ENCODE results near the gene MYO1E. TPM values are rescaled to one million over a fixed set of nuclear protein-coding genes. Genes with fewer than 3 reads are reported as not detected.

MYO1E gene
- total RNA-seq, 4 donors from 2014 or later: 49.7 to 76.1 (median 65.6) TPM

DNA sequence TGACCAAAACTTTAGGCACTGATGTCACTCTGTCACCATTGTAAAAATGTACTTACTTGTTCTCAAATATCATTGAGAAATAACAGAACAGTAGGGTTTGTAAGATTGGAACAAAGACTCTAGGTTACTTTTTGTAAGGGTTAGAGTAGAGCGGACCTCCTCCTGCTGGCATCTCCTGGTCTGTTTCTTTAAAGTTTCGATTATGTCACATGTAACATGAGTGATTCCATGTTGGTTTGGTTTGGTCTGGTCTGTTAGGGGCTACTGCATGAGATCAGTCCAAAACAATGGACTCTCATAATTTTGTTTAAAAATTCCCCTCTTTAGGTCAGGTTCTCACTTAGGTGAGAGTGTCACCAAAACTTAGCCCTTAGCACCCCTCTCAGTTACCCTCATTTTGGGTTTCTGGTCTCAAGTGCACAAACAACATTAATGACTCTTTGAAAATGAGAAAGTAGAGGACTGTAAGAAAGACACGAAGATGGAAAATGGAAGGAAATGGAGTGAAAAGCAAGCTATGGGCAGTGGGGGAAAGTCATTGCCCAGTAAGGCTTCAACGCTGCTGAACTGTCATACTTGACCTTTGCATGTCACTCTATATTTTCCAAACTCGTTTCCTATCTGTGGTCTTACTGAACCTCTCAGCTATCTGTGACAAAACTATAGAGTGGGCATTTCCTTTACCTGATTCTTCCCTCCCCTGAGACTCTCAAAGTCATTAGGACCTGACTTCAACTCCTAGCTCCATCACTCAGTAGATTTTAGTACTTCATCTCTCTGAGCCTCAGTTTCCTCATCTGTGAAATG lies 113.3 kb downstream of the MYO1E start:
- no peak overlapping the region for H3K27ac ChIP-seq
- 91 to 92% methylated on average over 5 of the region's 5 CpGs for whole genome bisulfite sequencing, 2 donors (ENCODE audit: low coverage in 1 of 2)

DNA sequence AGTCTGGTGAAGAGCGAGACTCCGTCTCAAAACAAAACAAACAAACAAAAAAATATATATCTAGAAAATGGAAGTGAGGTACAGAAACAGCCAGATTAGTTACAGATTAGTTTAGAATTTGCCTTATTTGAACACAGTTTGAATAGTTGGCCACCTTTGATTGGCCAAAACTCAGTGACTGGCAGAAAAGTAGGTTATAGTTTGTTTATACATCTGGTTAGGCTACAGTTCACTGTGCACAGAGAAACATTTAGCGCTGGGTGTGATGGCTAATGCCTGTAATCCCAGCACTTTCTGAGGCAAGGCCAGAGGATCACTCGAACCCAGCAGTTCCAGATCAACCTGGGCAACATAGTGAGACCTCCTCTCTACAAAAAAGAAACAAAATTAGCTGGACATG lies 114.4 kb downstream of the MYO1E start:
- Histone ChIP-seq H3K4me1 (no peaks in the 10 kb centered on the region), H3K9me3 (no peaks in the 10 kb centered on the region), H3K27ac (no peak overlapping the region), H3K4me3 (no peak overlapping the region), H3K27me3 (no peaks in the 10 kb centered on the region), H3K36me3 (peaks cover 0 to 42% of the 10 kb centered on the region in 2 donors)
- 69 to 71% methylated on average over 4 of the region's 4 CpGs for WGBS, 2 donors (ENCODE audit: low coverage in 1 of 2)
- ATAC-seq: no peak
- TF ChIP-seq, protein P1, sequence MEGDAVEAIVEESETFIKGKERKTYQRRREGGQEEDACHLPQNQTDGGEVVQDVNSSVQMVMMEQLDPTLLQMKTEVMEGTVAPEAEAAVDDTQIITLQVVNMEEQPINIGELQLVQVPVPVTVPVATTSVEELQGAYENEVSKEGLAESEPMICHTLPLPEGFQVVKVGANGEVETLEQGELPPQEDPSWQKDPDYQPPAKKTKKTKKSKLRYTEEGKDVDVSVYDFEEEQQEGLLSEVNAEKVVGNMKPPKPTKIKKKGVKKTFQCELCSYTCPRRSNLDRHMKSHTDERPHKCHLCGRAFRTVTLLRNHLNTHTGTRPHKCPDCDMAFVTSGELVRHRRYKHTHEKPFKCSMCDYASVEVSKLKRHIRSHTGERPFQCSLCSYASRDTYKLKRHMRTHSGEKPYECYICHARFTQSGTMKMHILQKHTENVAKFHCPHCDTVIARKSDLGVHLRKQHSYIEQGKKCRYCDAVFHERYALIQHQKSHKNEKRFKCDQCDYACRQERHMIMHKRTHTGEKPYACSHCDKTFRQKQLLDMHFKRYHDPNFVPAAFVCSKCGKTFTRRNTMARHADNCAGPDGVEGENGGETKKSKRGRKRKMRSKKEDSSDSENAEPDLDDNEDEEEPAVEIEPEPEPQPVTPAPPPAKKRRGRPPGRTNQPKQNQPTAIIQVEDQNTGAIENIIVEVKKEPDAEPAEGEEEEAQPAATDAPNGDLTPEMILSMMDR (IDR thresholded peaks at IDR 0.05): no peak
- TF ChIP-seq EP300 (IDR thresholded peaks at IDR 0.05) (no peak), POLR2AphosphoS5 (IDR thresholded peaks at IDR 0.05) (no peak), POLR2A (IDR thresholded peaks at IDR 0.05) (no peak)

More for the DNA sequence above, 113.3 kb downstream of the MYO1E start:
- no peak for ATAC-seq
- no peak overlapping the region for H3K4me3 ChIP-seq
- no peaks in the 10 kb centered on the region for H3K9me3 ChIP-seq
- no peaks in the 10 kb centered on the region for H3K4me1 ChIP-seq
- TF ChIP-seq EP300 (IDR thresholded peaks at IDR 0.05): no peak
- TF ChIP-seq POLR2A (IDR thresholded peaks at IDR 0.05): no peak
- TF ChIP-seq POLR2AphosphoS5 (IDR thresholded peaks at IDR 0.05): no peak
- TF ChIP-seq, protein P1 (IDR thresholded peaks at IDR 0.05): no peak
- H3K36me3 ChIP-seq: peaks cover 0 to 42% of the 10 kb centered on the region in 2 donors
- no peaks in the 10 kb centered on the region for H3K27me3 ChIP-seq

DNA sequence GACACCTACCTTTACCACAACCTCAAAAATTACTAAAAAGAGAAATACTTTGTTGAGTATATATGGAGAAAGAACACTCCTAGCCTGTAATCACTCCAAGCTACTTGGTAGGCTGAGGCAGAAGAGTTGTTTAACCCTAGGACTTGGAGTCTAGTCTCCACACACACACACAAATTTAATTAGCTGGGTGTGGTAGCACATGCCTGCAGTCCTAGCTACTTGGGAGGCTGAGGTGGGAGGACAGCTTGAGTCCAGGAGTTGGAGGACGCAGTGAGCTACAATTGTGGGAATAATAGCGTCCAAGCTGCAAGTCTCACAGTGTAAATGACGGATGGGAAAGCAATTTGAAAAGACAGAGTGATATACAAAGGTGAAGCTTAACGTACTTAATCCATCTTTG lies 115.5 kb downstream of the MYO1E start:
- TF ChIP-seq, protein P1 (IDR thresholded peaks at IDR 0.05): no peak
- no peak for TF ChIP-seq POLR2A (IDR thresholded peaks at IDR 0.05)
- no peak for TF ChIP-seq EP300 (IDR thresholded peaks at IDR 0.05)
- no peak for TF ChIP-seq POLR2AphosphoS5 (IDR thresholded peaks at IDR 0.05)
- peaks cover 0 to 38% of the 10 kb centered on the region in 2 donors for H3K36me3 ChIP-seq
- no peaks in the 10 kb centered on the region for H3K27me3 ChIP-seq
- no peak overlapping the region for H3K27ac ChIP-seq
- WGBS, 2 donors (ENCODE audit: low coverage in 1 of 2): 73 to 100% methylated on average over 3 to 4 of the region's 4 CpGs
- no peaks in the 10 kb centered on the region for H3K9me3 ChIP-seq
- H3K4me3 ChIP-seq: no peak overlapping the region
- ATAC-seq: no peak
- no peaks in the 10 kb centered on the region for H3K4me1 ChIP-seq

DNA sequence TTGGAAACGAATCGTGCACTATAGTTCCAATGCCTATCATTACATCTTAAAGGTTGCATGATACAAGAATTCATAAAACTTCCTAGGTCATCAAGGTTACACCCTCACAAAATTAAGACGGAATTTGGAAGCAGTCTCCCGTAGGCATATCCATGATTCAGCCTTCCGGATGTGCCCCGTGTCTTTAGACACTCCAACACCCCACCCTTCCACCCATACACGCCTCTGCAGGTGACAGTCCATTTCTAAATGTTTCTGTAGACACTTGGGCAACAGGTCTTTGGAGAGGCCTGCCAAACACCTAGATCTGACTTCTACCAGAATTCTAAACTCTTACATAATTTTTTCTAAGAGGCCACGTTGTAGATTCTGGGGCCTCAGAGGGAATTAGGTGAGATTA lies 116.2 kb downstream of the MYO1E start:
- Histone ChIP-seq H3K4me1 (no peaks in the 10 kb centered on the region), H3K36me3 (peaks cover 0 to 33% of the 10 kb centered on the region in 2 donors), H3K27me3 (no peaks in the 10 kb centered on the region), H3K27ac (no peak overlapping the region), H3K9me3 (no peaks in the 10 kb centered on the region), H3K4me3 (no peak overlapping the region)
- 76 to 80% methylated on average over 6 to 8 of the region's 8 CpGs for WGBS, 2 donors (ENCODE audit: low coverage in 1 of 2)
- no peak for ATAC-seq
- TF ChIP-seq EP300 (IDR thresholded peaks at IDR 0.05) (no peak), POLR2A (IDR thresholded peaks at IDR 0.05) (no peak), POLR2AphosphoS5 (IDR thresholded peaks at IDR 0.05) (no peak)
- TF ChIP-seq, protein P1 (IDR thresholded peaks at IDR 0.05): no peak

All from gastroesophageal sphincter (tissue), 4 donors.